ENCODE data around the gene DNMT3A. TPM values are rescaled to one million over a fixed set of nuclear protein-coding genes. Genes with fewer than 3 reads are reported as not detected.
"Not testable (repeated sequence)": the region's sequence is repeated elsewhere in the genome, so short reads cannot be mapped to it uniquely, and the experiment has no call there.

DNMT3A gene
- total and polyA plus RNA-seq, 7 donors = 4.4 to 30.2 (median 18.1) TPM

DNA sequence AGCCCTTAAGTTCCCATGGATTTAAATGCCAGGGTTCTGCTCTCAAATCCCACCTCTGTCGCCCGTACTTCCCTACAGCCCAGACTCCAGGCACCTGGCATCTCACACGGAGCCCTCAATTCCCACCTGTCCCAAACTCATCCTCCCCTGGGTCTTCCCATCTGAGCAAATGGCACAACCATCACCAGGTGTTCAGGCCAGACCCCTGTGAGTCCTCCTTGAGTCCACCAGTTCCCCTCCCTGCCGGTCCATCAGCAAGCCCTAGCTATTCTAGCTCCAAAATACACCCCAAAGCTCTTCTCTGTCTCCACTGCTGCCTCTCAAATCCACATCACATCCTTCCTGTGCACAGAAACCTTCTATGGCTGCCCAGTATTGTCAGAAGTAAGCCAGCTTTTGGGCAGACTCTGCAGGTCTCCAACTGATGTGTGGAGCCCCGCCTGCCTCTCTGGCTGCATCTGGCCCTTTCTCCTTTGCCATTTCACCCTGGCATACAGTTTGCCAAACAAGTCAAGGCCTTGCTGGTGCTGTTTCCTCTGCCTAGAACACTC is 67.7 kb downstream of the DNMT3A start:
- TF ChIP-seq POLR2A (IDR thresholded peaks at IDR 0.05) = no peak
- TF ChIP-seq POLR2AphosphoS5 (IDR thresholded peaks at IDR 0.05) = no peak
- no peak for TF ChIP-seq CTCF (IDR thresholded peaks at IDR 0.05)
- TF ChIP-seq EP300 (IDR thresholded peaks at IDR 0.05) = no peak
- WGBS, 2 donors = 88 to 93% methylated on average over 5 of the region's 5 CpGs
- DNase-seq = no peak
- H3K4me1 ChIP-seq = peaks cover 0 to 42% (median 35%) of the 10 kb centered on the region in 4 donors
- H3K36me3 ChIP-seq = peaks cover 6 to 52% (median 7%) of the 10 kb centered on the region in 4 donors
- peak overlapping the region in 3 of 4 donors; percentile 15 to 52 (median 27) for H3K27ac ChIP-seq
- intact Hi-C loops (cut with DNase I) = no loop called here
- no peak overlapping the region for H3K4me3 ChIP-seq
- no peaks in the 10 kb centered on the region for H3K27me3 ChIP-seq
- no peaks in the 10 kb centered on the region for H3K9me3 ChIP-seq

GRCh38 chr2:25272705-25273104 is 69.0 kb downstream of the DNMT3A start:
- DNase-seq; H3K4me3 ChIP-seq; intact Hi-C loops (cut with DNase I); H3K27me3 ChIP-seq; H3K9me3 ChIP-seq: not testable (repeated sequence)
- Histone ChIP-seq H3K27ac (peak overlapping the region in 1 of 4 donors; percentile 24), H3K36me3 (peaks cover 7 to 65% (median 10%) of the 10 kb centered on the region in 4 donors), H3K4me1 (peaks cover 0 to 29% (median 23%) of the 10 kb centered on the region in 4 donors)
- 90 to 91% methylated on average over 9 of the region's 9 CpGs for WGBS, 2 donors

DNA sequence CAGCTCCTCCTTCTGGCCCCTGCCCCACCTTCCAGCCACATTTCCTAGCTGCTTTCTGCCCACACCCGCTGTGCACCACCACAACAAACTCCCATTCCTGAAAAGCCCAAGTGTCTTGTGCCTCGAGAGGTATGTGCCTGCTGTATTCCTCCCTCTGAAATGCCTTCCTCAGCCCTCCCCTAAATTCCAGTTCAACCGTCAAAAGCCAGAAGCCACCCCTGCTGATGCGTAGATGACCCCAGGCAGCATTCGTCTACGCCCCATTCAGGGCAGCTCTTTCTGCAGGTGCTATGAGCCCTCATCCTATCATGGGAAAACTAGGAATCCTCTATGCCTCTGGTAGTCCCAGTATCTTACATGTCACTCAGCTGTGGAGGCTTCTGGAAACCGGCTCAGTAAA is 71.7 kb downstream of the DNMT3A start:
- Histone ChIP-seq H3K4me3 (no peak overlapping the region), H3K27ac (no peak overlapping the region), H3K9me3 (no peaks in the 10 kb centered on the region), H3K27me3 (no peaks in the 10 kb centered on the region), H3K4me1 (peaks cover 0 to 6% (median 4%) of the 10 kb centered on the region in 4 donors), H3K36me3 (peaks cover 7 to 89% (median 11%) of the 10 kb centered on the region in 4 donors)
- TF ChIP-seq EP300 (IDR thresholded peaks at IDR 0.05) = no peak
- TF ChIP-seq POLR2A (IDR thresholded peaks at IDR 0.05) = no peak
- no peak for TF ChIP-seq CTCF (IDR thresholded peaks at IDR 0.05)
- TF ChIP-seq POLR2AphosphoS5 (IDR thresholded peaks at IDR 0.05) = no peak
- 82 to 90% methylated on average over 7 of the region's 7 CpGs for WGBS, 2 donors
- no peak for DNase-seq
- intact Hi-C loops (cut with DNase I) = no loop called here

DNA sequence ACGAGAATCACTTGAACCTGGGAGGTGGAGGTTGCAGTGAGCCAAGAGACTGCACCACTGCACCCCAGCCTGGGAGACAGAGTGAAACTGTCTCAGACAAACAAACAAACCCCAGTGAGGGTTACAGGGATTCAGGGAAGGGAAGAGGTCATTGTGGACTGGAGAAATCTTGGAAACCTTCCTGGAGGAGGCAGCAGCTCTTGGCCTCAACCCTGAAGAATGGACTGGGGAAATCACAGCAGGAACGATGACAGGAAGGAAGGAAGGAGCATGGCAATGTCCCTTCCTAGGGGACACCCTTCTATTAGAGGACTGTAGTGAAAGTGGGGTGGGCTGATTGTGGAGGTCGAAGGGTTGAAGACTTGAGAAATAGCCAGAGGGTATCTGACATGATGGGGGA is 72.5 kb downstream of the DNMT3A start:
- TF ChIP-seq CTCF (IDR thresholded peaks at IDR 0.05) (no peak), POLR2A (IDR thresholded peaks at IDR 0.05) (no peak), POLR2AphosphoS5 (IDR thresholded peaks at IDR 0.05) (no peak), EP300 (IDR thresholded peaks at IDR 0.05) (no peak)
- WGBS, 2 donors = 90 to 91% methylated on average over 3 of the region's 3 CpGs
- intact Hi-C loops (cut with DNase I) = no loop called here
- no peaks in the 10 kb centered on the region for H3K4me1 ChIP-seq
- no peaks in the 10 kb centered on the region for H3K27me3 ChIP-seq
- H3K9me3 ChIP-seq = no peaks in the 10 kb centered on the region
- DNase-seq = no peak
- H3K27ac ChIP-seq = no peak overlapping the region
- H3K36me3 ChIP-seq = peaks cover 5 to 89% (median 9%) of the 10 kb centered on the region in 4 donors
- no peak overlapping the region for H3K4me3 ChIP-seq

DNA sequence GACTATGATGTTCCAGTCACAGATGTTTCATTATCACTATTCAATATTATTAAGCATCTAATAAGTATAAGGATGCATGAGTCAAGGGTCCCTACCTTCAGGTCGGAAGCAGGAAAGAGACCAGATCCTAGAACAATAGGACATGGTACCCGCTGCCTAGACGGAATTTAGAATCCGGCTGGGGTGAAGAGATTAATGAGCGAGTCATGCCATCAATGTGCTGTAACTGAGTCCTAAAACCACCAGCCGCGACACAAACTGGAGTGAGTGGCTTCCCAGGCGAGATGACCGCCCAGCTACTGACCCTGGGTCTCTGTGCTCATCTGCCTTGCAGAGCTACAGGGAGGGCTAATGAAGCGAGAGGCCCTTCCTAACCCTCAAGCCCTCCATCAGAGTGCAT is 73.6 kb downstream of the DNMT3A start:
- no peak overlapping the region for H3K4me3 ChIP-seq
- intact Hi-C loops (cut with DNase I) = no loop called here
- 92 to 96% methylated on average over 10 of the region's 10 CpGs for WGBS, 2 donors
- no peak for DNase-seq
- H3K9me3 ChIP-seq = no peaks in the 10 kb centered on the region
- no peaks in the 10 kb centered on the region for H3K4me1 ChIP-seq
- H3K36me3 ChIP-seq = peaks cover 4 to 82% (median 9%) of the 10 kb centered on the region in 4 donors
- no peak overlapping the region for H3K27ac ChIP-seq
- H3K27me3 ChIP-seq = no peaks in the 10 kb centered on the region
- TF ChIP-seq CTCF (IDR thresholded peaks at IDR 0.05) (no peak), POLR2A (IDR thresholded peaks at IDR 0.05) (no peak), POLR2AphosphoS5 (IDR thresholded peaks at IDR 0.05) (no peak), EP300 (IDR thresholded peaks at IDR 0.05) (no peak)

Measured in sigmoid colon (tissue), 7 donors.